GM21390 (cell line): Measurements from ENCODE around the gene FAM107A.

ENCODE experiments used
- ATAC-seq: cut with Tn5 transposase; IDR thresholded peaks from one replicate; pipeline ENCODE4 v1.9.1; 2021; ENCODE audit not compliant: unreplicated experiment

FAM107A gene

GRCh38 chr3:58520403-58521335, 56.5 kb downstream of the FAM107A start:
- ATAC-seq: no peak

- no peak for ATAC-seq
Measured at GRCh38 chr3:58519668-58520402, 57.4 kb downstream of the FAM107A start.

- ATAC-seq: no peak
Measured at GRCh38 chr3:58518291-58518789, 58.9 kb downstream of the FAM107A start.

GRCh38 chr3:58514405-58514804, 62.8 kb downstream of the FAM107A start:
- ATAC-seq: no peak
